Neural cell (in vitro differentiated cells): Measurements from ENCODE around the gene RHOF. TPM values are rescaled to one million over a fixed set of nuclear protein-coding genes. Genes with fewer than 3 reads are reported as not detected.

ENCODE experiments used
- H2AFZ ChIP-seq: fragments of 200-600, 300-800 bp; sonication (generic), shearing (Covaris generic); 2 replicates; pipeline ENCODE4 v1.6.0; 2014; ENCODE audit warnings: low read depth, mild to moderate bottlenecking, antibody characterized with exemption, low read length, moderate library complexity
- H3F3A ChIP-seq: fragments of 200-600 bp; shearing (Covaris generic); 2 replicates; pipeline ENCODE4 v1.6.1; 2016; ENCODE audit warnings: mild to moderate bottlenecking, moderate library complexity, mixed read lengths, antibody characterized with exemption, low read length; ENCODE audit not compliant: insufficient read depth, poor library complexity, severe bottlenecking
- H3K27ac ChIP-seq: fragments of 200-600, 300-800 bp; sonication (generic), shearing (Covaris generic); 2 replicates; pipeline ENCODE4 v1.5.1; 2014; ENCODE audit warnings: mild to moderate bottlenecking, low read length, moderate library complexity
- H3K27me3 ChIP-seq: fragments of 300-800, 200-600 bp; sonication (generic), shearing (Covaris generic); 2 replicates; pipeline ENCODE4 v1.6.0; 2014; ENCODE audit warnings: mild to moderate bottlenecking, low read depth, low read length, moderate library complexity; ENCODE audit not compliant: insufficient read depth
- H3K36me3 ChIP-seq: fragments of 300-800, 200-600 bp; sonication (generic), shearing (Covaris generic); 2 replicates; pipeline ENCODE4 v1.5.1; 2014; ENCODE audit warnings: mild to moderate bottlenecking, antibody characterized with exemption, low read length, moderate library complexity; ENCODE audit not compliant: insufficient read depth
- H3K4me2 ChIP-seq: fragments of 300-800, 200-600 bp; sonication (generic), shearing (Covaris generic); 2 replicates; pipeline ENCODE4 v1.6.0; 2014; ENCODE audit warnings: mild to moderate bottlenecking, low read length
- H3K4me3 ChIP-seq: fragments of 300-800, 200-600 bp; sonication (generic), shearing (Covaris generic); 2 replicates; pipeline ENCODE4 v1.5.1; 2014; ENCODE audit warnings: mild to moderate bottlenecking, low read length, moderate library complexity
- H3K79me2 ChIP-seq: fragments of 200-600 bp; shearing (Covaris generic); replicated peaks from 2 replicates; pipeline ENCODE4 v1.6.0; 2014; ENCODE audit warnings: mild to moderate bottlenecking, low read length, moderate library complexity; ENCODE audit not compliant: insufficient read depth
- H3K9ac ChIP-seq: fragments of 300-800, 200-600 bp; sonication (generic), shearing (Covaris generic); 2 replicates; pipeline ENCODE4 v1.6.1; 2016; ENCODE audit warnings: mild to moderate bottlenecking, low read length, mixed read lengths
- H3K9me2 ChIP-seq: fragments of 200-600 bp; shearing (Covaris generic); 2 replicates; pipeline ENCODE4 v1.6.1; 2016; ENCODE audit warnings: mild to moderate bottlenecking, low read length, mixed read lengths; ENCODE audit not compliant: insufficient read depth
- H3K9me3 ChIP-seq: fragments of 200-600, 300-800 bp; sonication (generic), shearing (Covaris generic); 2 replicates; pipeline ENCODE4 v1.6.1; 2016; ENCODE audit warnings: mild to moderate bottlenecking, mixed run types, low read length, moderate library complexity, mixed read lengths
- H4K20me1 ChIP-seq: fragments of 200-600 bp; shearing (Covaris generic); 2 replicates; pipeline ENCODE4 v1.6.1; 2016; ENCODE audit warnings: mild to moderate bottlenecking, mixed run types; ENCODE audit not compliant: insufficient read depth
- EP300 ChIP-seq: fragments of 450-650 bp; conservative IDR thresholded peaks from 2 replicates; pipeline ENCODE4 v1.6.1; 2014; ENCODE audit warnings: antibody characterized with exemption, mild to moderate bottlenecking, moderate library complexity; ENCODE audit not compliant: poor library complexity, severe bottlenecking
- EZH2 ChIP-seq: fragments of 200-600, 300-800 bp; shearing (Covaris generic), sonication (generic); IDR thresholded peaks from 2 replicates; pipeline ENCODE4 v1.6.1; 2014; ENCODE audit warnings: antibody characterized with exemption, low read length, borderline replicate concordance, mild to moderate bottlenecking; ENCODE audit not compliant: insufficient read depth, poor library complexity, severe bottlenecking
- MXI1 ChIP-seq: fragments of 450-650 bp; conservative IDR thresholded peaks from 2 replicates; pipeline ENCODE4 v1.6.1; 2014; ENCODE audit warnings: antibody characterized with exemption, mild to moderate bottlenecking; ENCODE audit not compliant: poor library complexity, severe bottlenecking
- POLR2AphosphoS5 ChIP-seq: IDR thresholded peaks from 2 replicates; pipeline ENCODE4 v1.6.1; 2012
- RAD21 ChIP-seq: fragments of 450-650 bp; conservative IDR thresholded peaks from 2 replicates; pipeline ENCODE4 v1.6.1; 2014; ENCODE audit warnings: antibody characterized with exemption, mild to moderate bottlenecking, moderate library complexity
- SMC3 ChIP-seq: fragments of 450-650 bp; conservative IDR thresholded peaks from 2 replicates; pipeline ENCODE4 v1.6.1; 2014; ENCODE audit warnings: antibody characterized with exemption, mild to moderate bottlenecking, moderate library complexity; ENCODE audit not compliant: poor library complexity
- TAF1 ChIP-seq: IDR thresholded peaks from 2 replicates; pipeline ENCODE4 v1.6.1; 2012; ENCODE audit warnings: low read depth
- polyA plus RNA-seq: library from polyadenylated mRNA; depleted of rRNA; stranded (reverse); fragments of >200 nt; gene quantifications from 2 replicates; pipeline ENCODE4 v1.2.3, GENCODE V29; 2014
- TF ChIP-seq, protein P1 (sequence below): fragments of 450-650 bp; IDR thresholded peaks from 2 replicates; pipeline ENCODE4 v1.5.1; 2014; ENCODE audit warnings: antibody characterized with exemption, mild to moderate bottlenecking, moderate library complexity; ENCODE audit not compliant: poor library complexity, severe bottlenecking
- TF ChIP-seq, protein P2 (sequence below): IDR thresholded peaks from 2 replicates; pipeline ENCODE4 v1.6.1; 2012; ENCODE audit warnings: borderline replicate concordance

The RHOF gene
- polyA plus RNA-seq, 1 donor from 2014 or later: 14.7 TPM

DNA sequence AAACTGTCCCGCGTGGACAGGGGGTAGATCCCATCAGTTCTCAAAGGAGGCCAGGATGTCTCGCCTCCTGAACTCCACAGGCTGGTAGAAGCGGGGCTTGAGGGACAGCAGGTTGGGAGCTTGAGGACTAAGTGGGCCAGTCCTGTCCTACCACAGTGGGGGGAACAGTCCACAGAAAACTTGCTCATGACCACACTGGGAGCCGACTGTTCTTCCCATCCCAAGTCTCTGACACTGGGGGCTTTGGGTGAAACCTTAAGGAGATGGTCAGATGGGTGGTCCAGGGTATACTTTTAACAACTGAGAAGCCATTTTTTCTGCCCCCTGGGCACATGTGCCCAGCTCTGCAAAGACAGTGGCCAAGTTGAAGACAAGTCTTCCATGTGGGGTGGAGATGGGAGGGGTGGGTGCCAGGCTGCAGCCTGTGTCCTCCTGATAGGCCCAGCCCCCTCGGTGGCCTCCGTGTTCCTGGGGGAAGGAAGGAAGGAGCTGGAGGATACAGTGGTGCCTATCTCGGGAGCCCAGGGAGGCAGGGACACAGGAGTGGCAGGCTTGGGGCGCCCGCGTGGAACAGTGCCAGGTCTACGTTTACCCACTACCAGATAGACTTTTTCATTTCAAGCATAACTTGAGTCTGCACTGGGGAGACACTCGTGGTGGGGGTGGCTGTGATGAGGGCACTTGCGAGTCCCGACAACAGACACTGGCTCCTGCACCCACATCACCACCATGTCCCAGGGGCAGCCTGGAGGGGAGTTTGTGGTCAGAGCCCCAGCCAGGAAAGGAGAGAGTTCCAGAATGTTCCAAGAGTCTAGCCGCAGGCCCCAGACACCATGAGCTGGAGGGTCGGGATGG is 14.7 kb downstream of the RHOF start:
- Histone ChIP-seq H3K36me3 (no peaks in the 10 kb centered on the region), H3K4me3 (no peak overlapping the region), H3K79me2 (no peaks in the 10 kb centered on the region), H3F3A (no peaks in the 10 kb centered on the region), H3K9ac (no peak overlapping the region), H3K9me3 (no peaks in the 10 kb centered on the region), H2AFZ (no peak overlapping the region), H3K4me2 (no peak overlapping the region), H3K27me3 (no peaks in the 10 kb centered on the region), H4K20me1 (no peaks in the 10 kb centered on the region), H3K9me2 (no peaks in the 10 kb centered on the region), H3K27ac (no peak overlapping the region)
- TF ChIP-seq TAF1 (no peak), POLR2AphosphoS5 (no peak), MXI1 (no peak), EZH2 (no peak), EP300 (no peak), SMC3 (no peak), RAD21 (no peak)
- TF ChIP-seq, protein P1, sequence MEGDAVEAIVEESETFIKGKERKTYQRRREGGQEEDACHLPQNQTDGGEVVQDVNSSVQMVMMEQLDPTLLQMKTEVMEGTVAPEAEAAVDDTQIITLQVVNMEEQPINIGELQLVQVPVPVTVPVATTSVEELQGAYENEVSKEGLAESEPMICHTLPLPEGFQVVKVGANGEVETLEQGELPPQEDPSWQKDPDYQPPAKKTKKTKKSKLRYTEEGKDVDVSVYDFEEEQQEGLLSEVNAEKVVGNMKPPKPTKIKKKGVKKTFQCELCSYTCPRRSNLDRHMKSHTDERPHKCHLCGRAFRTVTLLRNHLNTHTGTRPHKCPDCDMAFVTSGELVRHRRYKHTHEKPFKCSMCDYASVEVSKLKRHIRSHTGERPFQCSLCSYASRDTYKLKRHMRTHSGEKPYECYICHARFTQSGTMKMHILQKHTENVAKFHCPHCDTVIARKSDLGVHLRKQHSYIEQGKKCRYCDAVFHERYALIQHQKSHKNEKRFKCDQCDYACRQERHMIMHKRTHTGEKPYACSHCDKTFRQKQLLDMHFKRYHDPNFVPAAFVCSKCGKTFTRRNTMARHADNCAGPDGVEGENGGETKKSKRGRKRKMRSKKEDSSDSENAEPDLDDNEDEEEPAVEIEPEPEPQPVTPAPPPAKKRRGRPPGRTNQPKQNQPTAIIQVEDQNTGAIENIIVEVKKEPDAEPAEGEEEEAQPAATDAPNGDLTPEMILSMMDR: no peak
- TF ChIP-seq, protein P2, sequence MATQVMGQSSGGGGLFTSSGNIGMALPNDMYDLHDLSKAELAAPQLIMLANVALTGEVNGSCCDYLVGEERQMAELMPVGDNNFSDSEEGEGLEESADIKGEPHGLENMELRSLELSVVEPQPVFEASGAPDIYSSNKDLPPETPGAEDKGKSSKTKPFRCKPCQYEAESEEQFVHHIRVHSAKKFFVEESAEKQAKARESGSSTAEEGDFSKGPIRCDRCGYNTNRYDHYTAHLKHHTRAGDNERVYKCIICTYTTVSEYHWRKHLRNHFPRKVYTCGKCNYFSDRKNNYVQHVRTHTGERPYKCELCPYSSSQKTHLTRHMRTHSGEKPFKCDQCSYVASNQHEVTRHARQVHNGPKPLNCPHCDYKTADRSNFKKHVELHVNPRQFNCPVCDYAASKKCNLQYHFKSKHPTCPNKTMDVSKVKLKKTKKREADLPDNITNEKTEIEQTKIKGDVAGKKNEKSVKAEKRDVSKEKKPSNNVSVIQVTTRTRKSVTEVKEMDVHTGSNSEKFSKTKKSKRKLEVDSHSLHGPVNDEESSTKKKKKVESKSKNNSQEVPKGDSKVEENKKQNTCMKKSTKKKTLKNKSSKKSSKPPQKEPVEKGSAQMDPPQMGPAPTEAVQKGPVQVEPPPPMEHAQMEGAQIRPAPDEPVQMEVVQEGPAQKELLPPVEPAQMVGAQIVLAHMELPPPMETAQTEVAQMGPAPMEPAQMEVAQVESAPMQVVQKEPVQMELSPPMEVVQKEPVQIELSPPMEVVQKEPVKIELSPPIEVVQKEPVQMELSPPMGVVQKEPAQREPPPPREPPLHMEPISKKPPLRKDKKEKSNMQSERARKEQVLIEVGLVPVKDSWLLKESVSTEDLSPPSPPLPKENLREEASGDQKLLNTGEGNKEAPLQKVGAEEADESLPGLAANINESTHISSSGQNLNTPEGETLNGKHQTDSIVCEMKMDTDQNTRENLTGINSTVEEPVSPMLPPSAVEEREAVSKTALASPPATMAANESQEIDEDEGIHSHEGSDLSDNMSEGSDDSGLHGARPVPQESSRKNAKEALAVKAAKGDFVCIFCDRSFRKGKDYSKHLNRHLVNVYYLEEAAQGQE: no peak

DNA sequence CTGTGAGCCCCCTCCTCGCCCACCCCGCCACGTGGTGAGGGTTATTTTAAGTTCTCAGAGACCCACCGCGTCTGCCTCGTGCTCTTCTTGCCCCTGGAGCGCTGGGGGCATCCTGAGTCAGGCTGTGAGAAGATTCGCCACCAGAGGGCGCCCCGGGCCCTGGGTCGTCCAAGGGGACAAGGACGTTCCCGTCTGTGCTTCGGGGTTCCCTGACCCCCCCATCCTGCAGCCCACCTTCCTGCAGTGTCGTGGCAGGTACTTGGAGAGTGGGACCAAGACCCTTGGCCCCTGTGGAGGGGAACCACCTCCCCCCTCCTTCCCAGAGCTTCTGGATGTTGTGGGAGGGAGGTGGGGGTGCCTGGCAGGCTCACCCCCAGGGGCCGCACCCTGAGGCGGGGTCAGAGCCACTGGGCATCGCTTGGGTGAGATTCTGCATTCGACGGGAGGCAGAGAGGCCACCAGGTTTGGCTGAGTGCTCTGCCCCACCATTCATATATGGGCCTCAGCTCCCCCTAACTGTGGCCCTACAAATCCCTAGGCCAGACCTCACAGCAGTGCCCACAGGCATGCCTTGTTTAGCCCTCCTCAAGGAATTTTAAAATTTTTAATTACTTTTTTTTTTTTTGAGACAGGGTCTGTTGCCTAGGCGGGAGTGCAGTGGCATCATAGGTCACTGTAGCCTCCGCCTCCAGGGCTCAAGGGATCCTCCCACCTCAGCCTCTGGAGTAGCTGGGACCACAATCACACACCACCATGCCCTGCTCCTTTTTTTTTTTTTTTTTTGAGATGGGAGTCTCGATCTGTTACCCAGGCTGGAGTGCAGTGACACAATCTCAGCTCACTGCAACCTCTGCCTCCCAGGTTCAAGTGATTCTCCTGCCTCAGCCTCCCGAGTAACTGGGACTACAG is 17.0 kb downstream of the RHOF start:
- H3K36me3 ChIP-seq: no peaks in the 10 kb centered on the region
- H3K4me3 ChIP-seq: no peak overlapping the region
- TF ChIP-seq RAD21 (peak; percentile 16), TAF1 (no peak), SMC3 (peak; percentile 52)
- TF ChIP-seq, protein P1: peak; percentile 55
- H3K9me3 ChIP-seq: no peaks in the 10 kb centered on the region
- H3K27me3 ChIP-seq: no peaks in the 10 kb centered on the region
- no peak overlapping the region for H3K27ac ChIP-seq
- no peaks in the 10 kb centered on the region for H3K9me2 ChIP-seq
- H4K20me1 ChIP-seq: no peaks in the 10 kb centered on the region
- no peak overlapping the region for H3K9ac ChIP-seq
- H2AFZ ChIP-seq: no peak overlapping the region
- H3K4me2 ChIP-seq: no peak overlapping the region
- no peaks in the 10 kb centered on the region for H3F3A ChIP-seq
- H3K79me2 ChIP-seq: no peaks in the 10 kb centered on the region
